T-cell (primary cell): Measurements from ENCODE around the gene ZNF667. TPM values are rescaled to one million over a fixed set of nuclear protein-coding genes. Genes with fewer than 3 reads are reported as not detected.
A peak's percentile ranks its signal among the peaks of the same experiment; 100 is the strongest.

ENCODE experiments used
- ATAC-seq, 4 experiments: fragments of 200-7000 bp in 3 of 4; fragments of 150-1000 bp in 1 of 4; cut with Tn5 transposase; replicated peaks in 1 of 4; 1 replicate in 3 of 4; 2 replicates in 1 of 4; pipeline ENCODE4 v1.10.0; 2021; ENCODE audit warnings: moderate library complexity in 3 of 4, mild to moderate bottlenecking in 2 of 4, moderate number of reproducible peaks in 1 of 4
- CTCF ChIA-PET, 2 donors: fragments of 300-600 bp; sonication (Branson Sonifier 250); formaldehyde crosslinking; loops; one replicate each; lab custom pipeline; 2022; ENCODE audit warnings: antibody characterized with exemption in 2 of 2; lab: Charles Lee
- POLR2A ChIA-PET, 2 donors: fragments of 300-600 bp; sonication (Branson Sonifier 250); formaldehyde crosslinking; loops; one replicate each; lab custom pipeline; 2022; ENCODE audit warnings: antibody characterized with exemption in 2 of 2; lab: Charles Lee
- DNase-seq, 35 experiments: peaks; one replicate each; pipeline versions ENCODE4 v3.0.0 to v3.0.0-alpha.2; 2013 to 2023
- H3K27ac ChIP-seq: one replicate; pipeline ENCODE4 v1.5.1; 2013; ENCODE audit warnings: low read length
- H3K27me3 ChIP-seq, 2 experiments: replicated peaks in 1 of 2; 1 replicate in 1 of 2; 2 replicates in 1 of 2; pipeline versions ENCODE4 v1.6.1 to v1.7.0; 2013; ENCODE audit warnings: low read length in 1 of 2, mixed read lengths in 1 of 2; ENCODE audit not compliant: control insufficient read depth in 2 of 2, insufficient read depth in 2 of 2; ENCODE audit errors: extremely low read depth in 1 of 2
- H3K36me3 ChIP-seq, 2 donors: 1 replicate in 1 of 2; 2 replicates in 1 of 2; pipeline versions ENCODE4 v1.6.1 to v1.7.0; 2013; ENCODE audit warnings: low read length in 1 of 2; ENCODE audit not compliant: control insufficient read depth in 2 of 2, insufficient read depth in 1 of 2; ENCODE audit errors: extremely low read depth in 1 of 2
- H3K4me1 ChIP-seq, 2 experiments: 1 replicate in 1 of 2; 2 replicates in 1 of 2; pipeline versions ENCODE4 v1.6.1 to v1.7.0; 2013; ENCODE audit warnings: low read length in 2 of 2, mixed read lengths in 1 of 2; ENCODE audit not compliant: insufficient read depth in 2 of 2, control insufficient read depth in 1 of 2; ENCODE audit errors: extremely low read depth in 1 of 2
- H3K4me3 ChIP-seq, 2 donors: 1 replicate in 1 of 2; 2 replicates in 1 of 2; pipeline versions ENCODE4 v1.5.1 to v1.7.0; 2013; ENCODE audit warnings: mild to moderate bottlenecking in 2 of 2, low read length in 1 of 2, moderate library complexity in 1 of 2; ENCODE audit not compliant: control insufficient read depth in 1 of 2; ENCODE audit errors: extremely low read depth in 1 of 2
- H3K9me3 ChIP-seq: 2 replicates; pipeline ENCODE4 v1.7.0; 2013
- H3K27ac Mint-ChIP-seq, 2 donors: one replicate each; pipeline ENCODE4 v1.8.0; 2020 to 2021; ENCODE audit warnings: mild to moderate bottlenecking in 2 of 2, mixed read lengths in 2 of 2
- H3K27me3 Mint-ChIP-seq, 2 donors: one replicate each; pipeline ENCODE4 v1.8.0; 2021 to 2022; ENCODE audit warnings: mixed read lengths in 2 of 2
- H3K36me3 Mint-ChIP-seq: one replicate; pipeline ENCODE4 v1.8.0; 2021; ENCODE audit warnings: mixed read lengths
- H3K4me1 Mint-ChIP-seq, 3 donors: one replicate each; pipeline ENCODE4 v1.8.0; 2020 to 2022; ENCODE audit warnings: mixed read lengths in 3 of 3, mild to moderate bottlenecking in 1 of 3
- H3K4me3 Mint-ChIP-seq, 3 donors: one replicate each; pipeline ENCODE4 v1.8.0; 2020 to 2022; ENCODE audit warnings: mild to moderate bottlenecking in 3 of 3, mixed read lengths in 3 of 3, moderate library complexity in 3 of 3
- H3K9me3 Mint-ChIP-seq, 3 donors: one replicate each; pipeline ENCODE4 v1.8.0; 2020 to 2022; ENCODE audit warnings: mixed read lengths in 3 of 3
- WGBS: methylation state at CpG from one replicate; pipeline ENCODE4 v1.1.5; 2013; ENCODE audit warnings: missing lambda C conversion rate; ENCODE audit not compliant: insufficient coverage; 5-methylcytosine and 5-hydroxymethylcytosine counted together
- total RNA-seq, 35 experiments: library from RNA in 6 of 35; stranded (reverse) in 6 of 35; fragments of 120-200 nt in 1 of 35; gene quantifications; one replicate each; pipeline versions ENCODE4 v1.2.1 to v1.2.4 and lab custom pipeline; 2013 to 2026

The ZNF667 gene
- total RNA-seq, 5 donors from 2014 or later (not counting 1 experiment from before 2014, with no cell fraction given), result 0.56 to 5.2 (median 1.8) TPM

GRCh38 chr19:56423276-56423984 is 53.7 kb downstream of the ZNF667 start:
- ChIA-PET CTCF (no interaction called here), POLR2A (no interaction called here)
- peaks cover 0 to 12% of the 10 kb centered on the region in 2 donors for H3K36me3 ChIP-seq
- H3K27me3 ChIP-seq, result no peaks in the 10 kb centered on the region
- no peaks in the 10 kb centered on the region for H3K27me3 Mint-ChIP-seq
- no peak overlapping the region for H3K27ac Mint-ChIP-seq
- H3K4me3 Mint-ChIP-seq, result no peak overlapping the region
- no peaks in the 10 kb centered on the region for H3K4me1 Mint-ChIP-seq
- H3K36me3 Mint-ChIP-seq, result peaks cover 72% of the 10 kb centered on the region
- no peak for DNase-seq
- peak overlapping the region in 1 of 2 donors; percentile 5 for H3K4me3 ChIP-seq
- H3K9me3 ChIP-seq, result peaks cover 66% of the 10 kb centered on the region
- no peak overlapping the region for H3K27ac ChIP-seq
- ATAC-seq, result no peak
- no CpG with 5 or more reads among the region's 5 CpGs for WGBS
- H3K9me3 Mint-ChIP-seq, result peaks cover 26 to 74% (median 51%) of the 10 kb centered on the region in 3 donors
- H3K4me1 ChIP-seq, result no peaks in the 10 kb centered on the region

- H3K4me1 Mint-ChIP-seq, result peaks cover 28 to 35% (median 33%) of the 10 kb centered on the region in 3 donors
- 80% methylated on average over 4 of the region's 4 CpGs for WGBS
Observed at GRCh38 chr19:56405062-56405461, 72.1 kb downstream of the ZNF667 start.

DNA sequence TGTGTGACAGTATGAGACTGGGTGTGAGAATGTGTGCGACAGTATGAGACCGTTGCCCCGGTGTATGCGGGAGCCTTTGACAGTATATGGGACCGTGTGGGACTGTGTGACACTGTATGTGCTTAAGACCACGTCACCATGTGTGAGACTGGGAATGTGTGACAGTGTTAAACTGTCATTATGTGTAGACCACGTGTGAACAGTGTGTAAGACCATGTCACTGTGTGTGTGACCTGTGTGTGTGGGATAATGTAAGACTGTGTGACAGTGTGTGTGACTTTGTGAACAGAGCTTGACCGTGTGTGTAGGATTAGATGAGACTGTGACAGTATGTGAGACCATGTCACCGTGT is 72.5 kb downstream of the ZNF667 start:
- peaks cover 28 to 35% (median 33%) of the 10 kb centered on the region in 3 donors for H3K4me1 Mint-ChIP-seq
- 73% methylated on average over 8 of the region's 9 CpGs for WGBS
- Histone ChIP-seq H3K9me3 (peaks cover 21% of the 10 kb centered on the region), H3K4me3 (peak overlapping the region; percentile 92 to 95), H3K4me1 (peaks cover 15 to 19% of the 10 kb centered on the region in 2 experiments), H3K36me3 (peaks cover 9 to 30% of the 10 kb centered on the region in 2 donors), H3K27me3 (no peaks in the 10 kb centered on the region), H3K27ac (peak overlapping the region; percentile 98)
- H3K36me3 Mint-ChIP-seq, result peaks cover 70% of the 10 kb centered on the region
- no peak for ATAC-seq
- peak in 4 of 35 experiments; percentile 2 to 8 (median 5) for DNase-seq
- ChIA-PET CTCF (interaction anchor here in 1 of 2 donors (0.6 kb wide), 1 partner anchor 11 kb away, joined by 3 read pairs; no protein-coding TSS in a partner anchor), POLR2A (no interaction called here)
- peak overlapping the region; percentile 97 for H3K27ac Mint-ChIP-seq
- H3K9me3 Mint-ChIP-seq, result peaks cover 31 to 53% (median 50%) of the 10 kb centered on the region in 3 donors
- H3K4me3 Mint-ChIP-seq, result peak overlapping the region; percentile 79 to 96 (median 88)
- H3K27me3 Mint-ChIP-seq, result no peaks in the 10 kb centered on the region

More at GRCh38 chr19:56405062-56405461, 72.1 kb downstream of the ZNF667 start:
- Mint-ChIP-seq H3K27ac (peak overlapping the region in 1 of 2 donors; percentile 97), H3K4me3 (peak overlapping the region; percentile 79 to 96 (median 88)), H3K9me3 (peaks cover 34 to 55% (median 52%) of the 10 kb centered on the region in 3 donors), H3K36me3 (peaks cover 72% of the 10 kb centered on the region), H3K27me3 (no peaks in the 10 kb centered on the region)
- Histone ChIP-seq H3K27me3 (no peaks in the 10 kb centered on the region), H3K27ac (no peak overlapping the region), H3K4me3 (no peak overlapping the region), H3K9me3 (peaks cover 25% of the 10 kb centered on the region), H3K36me3 (peaks cover 9 to 30% of the 10 kb centered on the region in 2 donors), H3K4me1 (peaks cover 15 to 19% of the 10 kb centered on the region in 2 experiments)
- CTCF ChIA-PET, result no interaction called here
- ATAC-seq (no peak), DNase-seq (peak in 1 of 35 experiments; percentile 1)
- POLR2A ChIA-PET, result no interaction called here

- Mint-ChIP-seq H3K4me3 (peak within 1 kb of the TSS; percentile 79 to 96 (median 88)), H3K27me3 (no peaks in the 10 kb centered on the region), H3K4me1 (peaks cover 28 to 35% (median 33%) of the 10 kb centered on the region in 3 donors), H3K27ac (peak within 1 kb of the TSS; percentile 97), H3K36me3 (peaks cover 70% of the 10 kb centered on the region), H3K9me3 (peaks cover 30 to 58% (median 55%) of the 10 kb centered on the region in 3 donors)
- WGBS, result 1% methylated on average over 69 of the region's 70 CpGs
- peak within 1 kb of the TSS; percentile 98 for H3K27ac ChIP-seq
- DNase-seq, result peak; percentile 78 to 93 (median 86)
- peaks cover 9 to 23% of the 10 kb centered on the region in 2 donors for H3K36me3 ChIP-seq
- H3K4me3 ChIP-seq, result peak within 1 kb of the TSS; percentile 92 to 95
- CTCF ChIA-PET, result interaction anchor here (0.5 to 0.6 kb wide), 3 partner anchors 10 to 1956 kb away, joined by 3 to 5 read pairs (median 4); no protein-coding TSS in a partner anchor
- POLR2A ChIA-PET, result no interaction called here
- no peaks in the 10 kb centered on the region for H3K27me3 ChIP-seq
- peak; percentile 89 to 93 (median 92) for ATAC-seq
- peaks cover 15 to 19% of the 10 kb centered on the region in 2 experiments for H3K4me1 ChIP-seq
- peaks cover 17% of the 10 kb centered on the region for H3K9me3 ChIP-seq
Observed at GRCh38 chr19:56403764-56404704, 73.1 kb downstream of the ZNF667 start, which contains the start of gene ZNF583. Gene ZNF583 (plus strand): TSS chr19:56404332. CDS start chr19:56407115, 2,783 bp downstream.

DNA sequence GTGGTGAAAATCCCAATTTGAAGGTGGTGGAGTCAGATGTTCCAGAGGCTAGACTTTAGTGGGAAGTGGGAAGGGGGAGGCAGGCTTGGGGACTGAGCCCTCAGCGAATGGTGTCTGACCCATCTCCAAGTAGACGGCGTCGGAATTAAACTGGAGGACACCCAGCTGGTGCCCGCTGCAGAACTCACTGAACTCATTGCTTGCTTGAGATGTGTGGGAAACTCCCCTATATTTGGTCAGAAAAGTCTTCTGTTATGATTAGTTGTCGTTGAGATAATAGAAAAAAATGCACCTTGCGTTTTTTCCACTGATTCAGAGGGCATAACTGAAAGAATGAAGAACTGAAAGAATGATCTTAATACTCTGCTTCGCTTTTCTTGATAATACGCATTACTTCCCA is 73.9 kb downstream of the ZNF667 start:
- ATAC-seq (no peak), DNase-seq (peak in 2 of 35 experiments; percentile 6 to 21)
- peaks cover 23 to 57% (median 54%) of the 10 kb centered on the region in 3 donors for H3K9me3 Mint-ChIP-seq
- Histone ChIP-seq H3K27ac (peak overlapping the region; percentile 98), H3K4me3 (peak overlapping the region; percentile 92 to 95), H3K27me3 (no peaks in the 10 kb centered on the region), H3K9me3 (peaks cover 11% of the 10 kb centered on the region), H3K4me1 (peaks cover 15 to 19% of the 10 kb centered on the region in 2 experiments), H3K36me3 (peaks cover 9 to 20% of the 10 kb centered on the region in 2 donors)
- H3K27me3 Mint-ChIP-seq, result no peaks in the 10 kb centered on the region
- POLR2A ChIA-PET, result no interaction called here
- peak overlapping the region; percentile 97 for H3K27ac Mint-ChIP-seq
- WGBS, result 66% methylated on average over 5 of the region's 9 CpGs
- H3K36me3 Mint-ChIP-seq, result peaks cover 70% of the 10 kb centered on the region
- CTCF ChIA-PET, result interaction anchor here (0.6 kb wide), 2 partner anchors 89 to 1957 kb away, joined by 4 read pairs; partner anchors contain the start of gene ZSCAN5A (in 1 of the 2)
- H3K4me1 Mint-ChIP-seq, result peaks cover 28 to 35% (median 33%) of the 10 kb centered on the region in 3 donors
- peak overlapping the region; percentile 79 to 96 (median 88) for H3K4me3 Mint-ChIP-seq
